Fibroblast of lung (primary cell): Measurements from ENCODE around the gene NUTM1. TPM values are rescaled to one million over a fixed set of nuclear protein-coding genes. Genes with fewer than 3 reads are reported as not detected.

Experiments
- DNase-seq, 2 donors: peaks; one replicate each; pipeline versions ENCODE4 v3.0.0 to v3.0.0-alpha.2; 2010; ENCODE audit warnings: low read depth in 2 of 2
- H2AFZ ChIP-seq: 2 replicates; pipeline ENCODE4 v1.5.1; 2012; ENCODE audit warnings: low read length, control low read depth, inconsistent platforms
- H3K27ac ChIP-seq: 2 replicates; pipeline ENCODE4 v1.5.1; 2011; ENCODE audit warnings: low read length, control low read depth; ENCODE audit not compliant: insufficient read depth
- H3K27me3 ChIP-seq: 2 replicates; pipeline ENCODE4 v1.5.1; 2011; ENCODE audit warnings: mild to moderate bottlenecking, low read length; ENCODE audit not compliant: control insufficient read depth, insufficient read depth
- H3K36me3 ChIP-seq: 2 replicates; pipeline ENCODE4 v1.5.1; 2011; ENCODE audit warnings: low read length; ENCODE audit not compliant: control insufficient read depth, insufficient read depth
- H3K4me1 ChIP-seq: 2 replicates; pipeline ENCODE4 v1.5.1; 2011; ENCODE audit warnings: low read length; ENCODE audit not compliant: control insufficient read depth, insufficient read depth; ENCODE audit errors: extremely low read depth
- H3K4me2 ChIP-seq: 2 replicates; pipeline ENCODE4 v1.5.1; 2011; ENCODE audit warnings: low read length, control low read depth; ENCODE audit not compliant: insufficient read depth; ENCODE audit errors: extremely low read depth
- H3K4me3 ChIP-seq, 4 experiments: fragments of 200-600 bp in 1 of 4; sonication (generic) in 1 of 4; replicated peaks in 1 of 4; 2 replicates each; pipeline ENCODE4 v1.5.1; 2011 to 2016; ENCODE audit warnings: low read length in 4 of 4, low read depth in 3 of 4, mild to moderate bottlenecking in 3 of 4, control low read depth in 2 of 4, inconsistent platforms in 1 of 4, mixed read lengths in 1 of 4; ENCODE audit not compliant: insufficient read depth in 1 of 4; ENCODE audit errors: control extremely low read depth in 1 of 4
- H3K79me2 ChIP-seq: 2 replicates; pipeline ENCODE4 v1.5.1; 2012; ENCODE audit warnings: mild to moderate bottlenecking, low read length, inconsistent platforms; ENCODE audit not compliant: control insufficient read depth, insufficient read depth
- H3K9ac ChIP-seq: 2 replicates; pipeline ENCODE4 v1.5.1; 2011; ENCODE audit warnings: mild to moderate bottlenecking, low read length, control low read depth; ENCODE audit not compliant: insufficient read depth
- H3K9me3 ChIP-seq: 2 replicates; pipeline ENCODE4 v1.5.1; 2012; ENCODE audit warnings: low read depth, low read length; ENCODE audit not compliant: control insufficient read depth, insufficient read depth
- H4K20me1 ChIP-seq: 2 replicates; pipeline ENCODE4 v1.5.1; 2011; ENCODE audit warnings: low read length; ENCODE audit not compliant: control insufficient read depth, insufficient read depth; ENCODE audit errors: extremely low read depth
- CTCF ChIP-seq, 2 donors: IDR thresholded peaks in 1 of 2; conservative IDR thresholded peaks in 1 of 2; 1 replicate in 1 of 2; 2 replicates in 1 of 2; pipeline ENCODE4 v1.5.1; 2011 to 2012; ENCODE audit warnings: low read length in 2 of 2, control low read depth in 1 of 2, inconsistent platforms in 1 of 2, low read depth in 1 of 2, mild to moderate bottlenecking in 1 of 2
- EZH2 ChIP-seq: IDR thresholded peaks from 2 replicates; pipeline ENCODE4 v1.5.1; 2012; ENCODE audit warnings: low read length, control low read depth, mild to moderate bottlenecking; ENCODE audit errors: missing control alignments
- polyA plus RNA-seq, 2 donors: library from polyadenylated mRNA; depleted of rRNA in 1 of 2; stranded (reverse) in 1 of 2; unstranded in 1 of 2; fragments of >200 nt; gene quantifications; 2 replicates each; pipeline ENCODE4 v1.2.1, GENCODE V29; 2011 to 2012; ENCODE audit warnings: missing spikeins in 1 of 2
- total RNA-seq: library from RNA; depleted of rRNA; stranded (reverse); fragments of >200 nt; gene quantifications from 2 replicates; pipeline ENCODE4 v1.2.1, GENCODE V29; 2014

NUTM1 gene
- total and polyA plus RNA-seq, 2 donors (not counting 1 experiment from before 2014, with no cell fraction given) = not detected

GRCh38 chr15:34362047-34362773 is 19.1 kb downstream of the NUTM1 start:
- Histone ChIP-seq H3K79me2 (peaks cover 8% of the 10 kb centered on the region), H3K4me2 (no peak overlapping the region), H4K20me1 (no peaks in the 10 kb centered on the region), H3K9me3 (no peaks in the 10 kb centered on the region), H3K27me3 (no peaks in the 10 kb centered on the region), H3K4me1 (no peaks in the 10 kb centered on the region), H3K27ac (no peak overlapping the region), H2AFZ (no peak overlapping the region), H3K4me3 (no peak overlapping the region), H3K36me3 (peaks cover 13% of the 10 kb centered on the region), H3K9ac (no peak overlapping the region)
- no peak for TF ChIP-seq EZH2
- no peak for TF ChIP-seq CTCF (conservative IDR thresholded peaks at IDR 0.05 in 1 of 2, IDR thresholded peaks at IDR 0.05 in 1 of 2; ENCODE audit: low read depth in 1 of 2, low read length in 2 of 2)
- no peak for DNase-seq

- Histone ChIP-seq H3K79me2 (peaks cover 8% of the 10 kb centered on the region), H3K27me3 (no peaks in the 10 kb centered on the region), H3K36me3 (peaks cover 10% of the 10 kb centered on the region), H3K9ac (no peak overlapping the region), H2AFZ (no peak overlapping the region), H3K27ac (no peak overlapping the region), H3K4me2 (no peak overlapping the region), H3K4me3 (no peak overlapping the region), H3K9me3 (no peaks in the 10 kb centered on the region), H3K4me1 (no peaks in the 10 kb centered on the region), H4K20me1 (no peaks in the 10 kb centered on the region)
- no peak for TF ChIP-seq EZH2
- no peak for TF ChIP-seq CTCF (conservative IDR thresholded peaks at IDR 0.05 in 1 of 2, IDR thresholded peaks at IDR 0.05 in 1 of 2; ENCODE audit: low read depth in 1 of 2, low read length in 2 of 2)
- DNase-seq = no peak
These were observed 20.9 kb downstream of the NUTM1 start for GRCh38 chr15:34364041-34364440.

- Histone ChIP-seq H3K27ac (no peak overlapping the region), H3K9me3 (no peaks in the 10 kb centered on the region), H4K20me1 (no peaks in the 10 kb centered on the region), H3K79me2 (peaks cover 8% of the 10 kb centered on the region), H2AFZ (no peak overlapping the region), H3K4me3 (peak overlapping the region in 2 of 4 experiments; percentile 83 to 92), H3K4me1 (no peaks in the 10 kb centered on the region), H3K4me2 (peak overlapping the region; percentile 87), H3K27me3 (no peaks in the 10 kb centered on the region), H3K36me3 (peaks cover 5% of the 10 kb centered on the region), H3K9ac (no peak overlapping the region)
- TF ChIP-seq CTCF (conservative IDR thresholded peaks at IDR 0.05 in 1 of 2, IDR thresholded peaks at IDR 0.05 in 1 of 2; ENCODE audit: low read depth in 1 of 2, low read length in 2 of 2) = no peak
- no peak for TF ChIP-seq EZH2
- DNase-seq = peak in 1 of 2 donors; percentile 57
These were observed 22.1 kb downstream of the NUTM1 start for GRCh38 chr15:34365091-34365825.
